ENCODE measurements around the gene PIGU. TPM values are rescaled to one million over a fixed set of nuclear protein-coding genes. Genes with fewer than 3 reads are reported as not detected.

PIGU gene, protein sequence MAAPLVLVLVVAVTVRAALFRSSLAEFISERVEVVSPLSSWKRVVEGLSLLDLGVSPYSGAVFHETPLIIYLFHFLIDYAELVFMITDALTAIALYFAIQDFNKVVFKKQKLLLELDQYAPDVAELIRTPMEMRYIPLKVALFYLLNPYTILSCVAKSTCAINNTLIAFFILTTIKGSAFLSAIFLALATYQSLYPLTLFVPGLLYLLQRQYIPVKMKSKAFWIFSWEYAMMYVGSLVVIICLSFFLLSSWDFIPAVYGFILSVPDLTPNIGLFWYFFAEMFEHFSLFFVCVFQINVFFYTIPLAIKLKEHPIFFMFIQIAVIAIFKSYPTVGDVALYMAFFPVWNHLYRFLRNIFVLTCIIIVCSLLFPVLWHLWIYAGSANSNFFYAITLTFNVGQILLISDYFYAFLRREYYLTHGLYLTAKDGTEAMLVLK
- total RNA-seq (2022; extraction: Qiagen RNA extraction) = 22.2 to 32.0 TPM (median 30.1 TPM) in 5 replicates

DNA sequence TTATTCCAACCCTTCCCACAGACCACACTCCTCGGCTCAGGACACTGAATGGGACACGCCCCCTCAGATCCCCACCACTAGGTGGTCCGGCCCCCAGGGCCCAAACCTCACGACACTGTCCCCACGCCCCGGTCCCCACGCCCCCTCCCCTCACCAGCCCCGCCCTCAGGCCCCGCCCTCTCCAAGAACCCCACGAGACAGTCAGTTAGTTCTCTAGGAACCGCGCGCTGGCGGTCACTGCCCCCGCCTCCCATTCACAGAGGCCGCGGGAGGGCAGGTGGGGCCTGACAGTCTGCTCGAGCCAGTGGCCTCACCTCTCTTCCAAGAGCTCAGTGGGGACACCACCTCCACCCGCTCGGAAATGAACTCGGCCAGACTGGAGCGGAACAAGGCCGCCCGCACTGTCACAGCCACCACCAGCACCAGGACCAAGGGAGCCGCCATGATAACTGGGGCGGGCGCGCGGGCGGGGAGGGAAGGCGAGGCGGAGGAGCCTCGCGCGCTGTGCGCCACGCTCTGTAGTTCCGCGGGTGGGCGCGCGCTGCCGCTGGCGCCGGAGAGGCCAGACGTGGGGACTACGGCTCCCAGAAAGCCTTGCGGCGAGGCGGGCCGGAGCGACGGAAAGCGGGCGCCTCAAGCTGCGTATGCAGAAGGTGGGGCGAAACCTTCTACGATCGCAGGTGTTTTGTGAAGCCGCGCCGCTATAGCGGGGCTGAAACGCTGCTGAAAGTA, at the start of gene PIGU:
PIGU (minus strand) TSS at position 451 of the 732 bp plus-strand sequence; CDS start at position 444, 7 bp downstream.

DNA sequence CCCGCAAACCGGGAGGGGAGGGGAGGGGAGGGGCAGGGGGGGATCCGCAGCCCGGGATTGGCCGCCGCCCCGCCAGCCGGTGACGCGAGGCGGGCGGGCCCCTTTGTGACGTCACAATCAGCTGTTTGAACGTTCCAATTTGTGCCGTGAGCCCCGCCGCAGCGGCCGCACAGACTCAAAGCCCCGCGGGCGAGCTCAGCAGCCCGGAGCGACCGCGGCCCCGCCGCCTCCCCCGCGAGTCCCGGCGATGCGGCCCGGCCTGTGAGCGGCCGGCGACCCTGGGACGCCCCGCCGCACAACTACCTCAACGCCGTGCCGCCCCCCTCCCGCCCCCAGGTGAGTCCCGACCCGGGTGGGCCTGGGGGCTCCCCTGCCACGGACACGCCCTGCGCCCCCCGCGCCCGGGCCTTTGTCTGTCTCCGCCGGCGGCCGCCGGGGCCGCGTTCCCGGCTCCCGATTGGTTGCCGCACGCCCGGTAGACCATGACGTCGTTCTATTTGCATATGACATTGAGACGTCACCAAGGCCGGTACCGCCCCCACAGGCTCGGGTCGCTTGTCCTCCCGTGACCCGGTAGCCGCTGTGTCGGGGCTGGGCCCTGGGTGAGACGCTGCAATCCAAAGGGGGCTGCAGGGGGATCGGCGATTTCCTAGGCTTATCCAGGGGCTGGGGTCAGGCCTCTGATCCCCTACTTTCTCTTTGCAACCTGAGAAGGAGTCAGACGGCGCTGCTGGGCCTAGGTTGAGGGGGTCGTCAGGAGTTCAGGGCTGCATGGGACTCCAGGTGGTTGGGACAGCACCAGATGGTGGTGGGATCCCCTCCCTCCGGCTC, 27.5 kb upstream of the PIGU start, which contains the start of gene TP53INP2:
TP53INP2 (plus strand) TSS at position 168 of the 831 bp plus-strand sequence. CDS start 4,396 bp downstream, outside the sequence.

DNA sequence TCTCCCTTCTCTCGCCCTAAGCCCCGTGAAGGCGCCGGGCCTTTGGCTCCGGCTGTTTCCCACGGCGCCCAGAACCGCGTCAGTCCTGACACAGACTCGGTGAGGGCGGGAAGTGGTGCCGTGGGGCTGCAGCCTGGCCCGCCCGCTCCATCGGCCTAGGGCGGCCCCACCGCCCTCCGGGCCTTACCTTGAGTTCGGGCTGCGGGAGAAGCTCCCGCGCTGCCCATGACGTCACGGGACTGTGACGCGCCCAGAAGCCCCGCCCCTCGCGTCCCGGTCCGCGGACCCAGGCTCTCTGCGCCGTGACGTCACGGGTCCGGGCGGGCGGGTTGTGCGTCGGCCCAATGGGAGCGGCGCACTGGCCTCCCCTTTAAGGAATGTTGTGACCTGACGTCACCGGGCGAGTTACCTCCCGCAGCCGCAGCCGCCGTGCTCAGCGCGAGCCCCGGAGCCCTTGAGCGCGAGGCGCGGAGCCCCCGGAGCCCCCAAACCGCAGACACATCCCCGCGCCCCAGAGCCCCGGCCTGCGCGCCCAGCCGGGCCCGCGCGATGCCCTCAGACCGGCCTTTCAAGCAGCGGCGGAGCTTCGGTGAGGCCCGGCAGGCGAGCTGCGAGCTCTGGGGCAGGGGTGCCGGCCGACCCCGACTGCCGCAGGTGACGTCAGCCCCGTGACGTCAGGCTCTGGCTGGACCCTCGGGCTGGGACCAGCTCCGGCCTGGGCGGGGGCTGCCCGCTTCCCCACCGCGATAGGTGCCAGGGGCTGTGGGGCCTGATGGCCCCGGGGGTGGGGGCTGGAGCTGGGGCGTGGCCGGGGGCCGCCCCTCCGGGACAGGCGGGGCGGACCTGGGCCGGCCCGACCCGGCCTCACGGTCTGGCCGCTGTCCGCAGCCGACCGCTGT, 118.3 kb downstream of the PIGU start, which contains the start of gene MAP1LC3A:
MAP1LC3A (plus strand) TSS at position 399 of the 899 bp plus-strand sequence; CDS start at position 550, 151 bp downstream.

DNA sequence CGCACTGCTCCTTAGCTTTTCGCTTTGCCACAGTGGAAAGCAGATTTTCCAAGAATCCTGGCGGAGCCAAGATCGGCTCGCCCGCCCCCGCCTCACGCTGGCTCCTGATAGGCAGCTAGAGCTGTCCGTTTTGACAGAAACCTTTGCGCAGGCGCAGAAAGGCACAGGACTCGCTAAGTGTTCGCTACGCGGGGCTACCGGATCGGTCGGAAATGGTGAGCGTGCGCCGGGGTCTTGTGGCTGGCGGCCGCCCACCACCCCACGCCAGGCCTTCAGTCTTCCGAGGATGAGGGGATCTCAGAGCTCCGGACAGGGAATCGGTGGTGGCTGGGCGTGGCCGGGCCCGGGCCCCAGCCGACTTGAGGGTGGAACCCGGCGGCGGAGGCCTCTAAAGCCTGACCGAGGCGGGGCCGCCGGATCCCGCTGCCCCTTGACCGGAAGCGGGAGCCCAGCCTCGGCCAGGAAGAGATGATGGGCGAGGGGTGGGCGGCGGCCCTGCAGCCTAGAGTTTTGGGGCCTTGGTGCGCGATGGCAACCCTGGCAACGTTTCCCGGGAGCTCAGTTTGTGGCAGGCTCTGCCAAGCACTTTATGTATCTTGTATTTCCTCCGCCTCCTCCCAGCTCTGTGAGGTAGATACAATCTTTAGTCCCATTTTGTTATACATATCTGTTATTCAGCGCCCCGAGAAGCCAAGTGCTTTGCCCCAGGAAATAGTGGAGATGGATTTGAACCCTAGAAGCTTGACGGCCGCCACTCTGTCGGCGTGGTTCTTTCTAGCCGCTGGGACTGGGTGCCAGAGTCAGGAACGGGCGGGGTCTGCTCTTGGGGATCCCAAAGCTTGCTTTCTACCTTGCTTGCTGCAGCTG, 160.4 kb downstream of the PIGU start, which contains the start of gene DYNLRB1:
DYNLRB1 (plus strand) TSS at position 176 of the 867 bp plus-strand sequence; CDS start at position 213, 37 bp downstream.

Other genes starting within 250 kb of the PIGU start
- 234 to 258 TPM (median 251 TPM) in 5 replicates for gene DYNLRB1, start 160.7 kb downstream of the PIGU start, total RNA-seq (2022; extraction: Qiagen RNA extraction)
- 18.7 to 29.1 TPM (median 24.0 TPM) in 5 replicates for gene MAP1LC3A, start 118.4 kb downstream of the PIGU start, total RNA-seq (2022; extraction: Qiagen RNA extraction)
- 7.4 to 9.0 TPM (median 8.1 TPM) in 5 replicates for gene TP53INP2, start 27.3 kb upstream of the PIGU start, total RNA-seq (2022; extraction: Qiagen RNA extraction)
- 17.6 to 24.6 TPM (median 21.5 TPM) in 5 replicates for gene NCOA6, start 148.6 kb upstream of the PIGU start, total RNA-seq (2022; extraction: Qiagen RNA extraction)
- gene GGT7, start 195.8 kb upstream of the PIGU start, total RNA-seq (2022; extraction: Qiagen RNA extraction) = 5.3 to 7.8 TPM (median 6.6 TPM) in 5 replicates
- 7.8 to 11.4 TPM (median 10.2 TPM) in 5 replicates for gene ACSS2, start 199.5 kb upstream of the PIGU start, total RNA-seq (2022; extraction: Qiagen RNA extraction)

Data from A549 treated with dexamethasone at 1 μM for 4 hours (cell line).